OCI-LY7 (cell line): ENCODE results near the gene RUNX1. TPM values are rescaled to one million over a fixed set of nuclear protein-coding genes. Genes with fewer than 3 reads are reported as not detected.

Experiments used
- BruUV-seq: library from RNA; stranded (reverse); fragments of 400-500 nt; replicated peaks from 2 replicates; lab custom pipeline; 2021; lab: Mats Ljungman, UMichigan
- CTCF ChIA-PET: fragments of 300-600 bp; sonication (Branson Sonifier 250); formaldehyde crosslinking; loops from one replicate; lab custom pipeline; 2022; ENCODE audit warnings: antibody characterized with exemption; ENCODE audit not compliant: unreplicated experiment; lab: Charles Lee
- POLR2A ChIA-PET: fragments of 300-600 bp; sonication (Branson Sonifier 250); formaldehyde crosslinking; loops from one replicate; lab custom pipeline; 2022; ENCODE audit warnings: antibody characterized with exemption; lab: Charles Lee
- DNase-seq: peaks from one replicate; pipeline ENCODE4 v3.0.0-alpha.2; 2015; ENCODE audit warnings: low spot score
- H2AFZ ChIP-seq: fragments of 200-600 bp; sonication (generic), shearing (Covaris generic); 2 replicates; pipeline ENCODE4 v1.6.1; 2014; ENCODE audit warnings: mild to moderate bottlenecking, antibody characterized with exemption, low read length, moderate library complexity
- H3K27ac ChIP-seq: fragments of 200-600 bp; sonication (generic); 2 replicates; pipeline ENCODE4 v1.5.1; 2014; ENCODE audit warnings: mixed run types, low read depth, mild to moderate bottlenecking, moderate library complexity, low read length, inconsistent platforms; ENCODE audit not compliant: poor library complexity, severe bottlenecking
- H3K36me3 ChIP-seq: fragments of 200-600 bp; sonication (generic); 2 replicates; pipeline ENCODE4 v1.6.1; 2014; ENCODE audit warnings: mild to moderate bottlenecking, antibody characterized with exemption, low read length, moderate library complexity, mixed read lengths; ENCODE audit not compliant: insufficient read depth
- H3K4me1 ChIP-seq: fragments of 200-600 bp; sonication (generic); 2 replicates; pipeline ENCODE4 v1.5.1; 2014; ENCODE audit warnings: mild to moderate bottlenecking, low read length; ENCODE audit not compliant: insufficient read depth, poor library complexity, severe bottlenecking
- H3K4me2 ChIP-seq: fragments of 200-600 bp; sonication (generic); 2 replicates; pipeline ENCODE4 v1.6.1; 2014; ENCODE audit warnings: mild to moderate bottlenecking, low read length
- H3K4me3 ChIP-seq: fragments of 200-600 bp; sonication (generic); 2 replicates; pipeline ENCODE4 v1.5.1; 2014; ENCODE audit warnings: mild to moderate bottlenecking, low read depth, low read length; ENCODE audit not compliant: poor library complexity, severe bottlenecking
- H3K79me2 ChIP-seq: fragments of 200-600 bp; sonication (generic); 2 replicates; pipeline ENCODE4 v1.6.1; 2016; ENCODE audit warnings: low read depth, mild to moderate bottlenecking, low read length, moderate library complexity, mixed read lengths; ENCODE audit not compliant: insufficient read depth
- H3K9me2 ChIP-seq: fragments of 200-600 bp; sonication (generic); 2 replicates; pipeline ENCODE4 v1.6.1; 2016; ENCODE audit warnings: mild to moderate bottlenecking, low read length, mixed read lengths; ENCODE audit not compliant: insufficient read depth
- H3K9me3 ChIP-seq: fragments of 200-600 bp; sonication (generic); 2 replicates; pipeline ENCODE4 v1.6.1; 2014; ENCODE audit warnings: mild to moderate bottlenecking, mixed run types, low read length, mixed read lengths
- H4K20me1 ChIP-seq: fragments of 200-600 bp; sonication (generic); 2 replicates; pipeline ENCODE4 v1.6.1; 2014; ENCODE audit warnings: mild to moderate bottlenecking, antibody characterized with exemption, low read length, moderate library complexity, mixed read lengths; ENCODE audit not compliant: insufficient read depth
- EZH2phosphoT487 ChIP-seq: fragments of 200-600 bp; sonication (generic); IDR thresholded peaks from 2 replicates; pipeline ENCODE4 v1.6.1; 2018; ENCODE audit warnings: low read depth, borderline replicate concordance, mild to moderate bottlenecking, mixed run types, antibody characterized with exemption, low read length, moderate library complexity, mixed read lengths
- intact Hi-C: fragments of 100-400 bp; cut with micrococcal nuclease; formaldehyde crosslinking; loops from one replicate; pipeline ENCODE4 v1.10.0; 2022; ENCODE audit not compliant: unreplicated experiment
- total RNA-seq, 2 experiments: library from RNA; depleted of rRNA in 1 of 2; stranded (reverse); fragments of >200 nt in 1 of 2; shearing (Covaris generic) in 1 of 2; gene quantifications; 2 replicates each; pipeline ENCODE4 v1.2.3, GENCODE V29; 2014 to 2022
- TF ChIP-seq, protein P1 (sequence below): fragments of 200-600 bp; sonication (generic); conservative IDR thresholded peaks from 2 replicates; pipeline ENCODE4 v1.5.1; 2014; ENCODE audit warnings: mild to moderate bottlenecking, antibody characterized with exemption, low read length, moderate library complexity, mixed read lengths

Gene RUNX1
- total RNA-seq, 2 experiments from 2014 or later, result 30.5 to 40.8 TPM

DNA sequence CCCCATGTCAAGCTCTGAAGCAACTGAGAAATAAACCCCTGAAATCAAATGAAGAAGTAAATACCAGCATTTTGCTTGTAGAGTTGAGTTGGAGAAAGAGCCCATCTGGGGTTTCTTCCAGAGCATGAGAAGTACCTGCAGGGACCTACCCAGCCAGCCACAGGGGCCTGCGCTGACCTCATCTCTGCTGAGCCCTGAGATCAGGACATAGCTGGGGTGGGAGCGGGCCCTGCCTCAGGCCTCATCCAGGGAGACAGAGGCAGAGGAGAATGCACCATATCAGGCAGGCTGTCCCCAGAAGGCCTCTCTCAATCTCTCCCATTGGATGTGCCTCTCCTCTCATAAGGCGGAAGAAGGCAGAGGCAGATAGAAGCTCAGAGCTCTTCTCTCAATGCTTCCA lies 27.6 kb downstream of the RUNX1 start:
- TF ChIP-seq EZH2phosphoT487, result no peak
- TF ChIP-seq, protein P1, sequence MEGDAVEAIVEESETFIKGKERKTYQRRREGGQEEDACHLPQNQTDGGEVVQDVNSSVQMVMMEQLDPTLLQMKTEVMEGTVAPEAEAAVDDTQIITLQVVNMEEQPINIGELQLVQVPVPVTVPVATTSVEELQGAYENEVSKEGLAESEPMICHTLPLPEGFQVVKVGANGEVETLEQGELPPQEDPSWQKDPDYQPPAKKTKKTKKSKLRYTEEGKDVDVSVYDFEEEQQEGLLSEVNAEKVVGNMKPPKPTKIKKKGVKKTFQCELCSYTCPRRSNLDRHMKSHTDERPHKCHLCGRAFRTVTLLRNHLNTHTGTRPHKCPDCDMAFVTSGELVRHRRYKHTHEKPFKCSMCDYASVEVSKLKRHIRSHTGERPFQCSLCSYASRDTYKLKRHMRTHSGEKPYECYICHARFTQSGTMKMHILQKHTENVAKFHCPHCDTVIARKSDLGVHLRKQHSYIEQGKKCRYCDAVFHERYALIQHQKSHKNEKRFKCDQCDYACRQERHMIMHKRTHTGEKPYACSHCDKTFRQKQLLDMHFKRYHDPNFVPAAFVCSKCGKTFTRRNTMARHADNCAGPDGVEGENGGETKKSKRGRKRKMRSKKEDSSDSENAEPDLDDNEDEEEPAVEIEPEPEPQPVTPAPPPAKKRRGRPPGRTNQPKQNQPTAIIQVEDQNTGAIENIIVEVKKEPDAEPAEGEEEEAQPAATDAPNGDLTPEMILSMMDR, result no peak
- Histone ChIP-seq H3K9me3 (no peaks in the 10 kb centered on the region), H2AFZ (no peak overlapping the region), H3K79me2 (peaks cover 71% of the 10 kb centered on the region), H3K4me1 (peaks cover 64% of the 10 kb centered on the region), H3K27ac (no peak overlapping the region), H3K36me3 (peaks cover 46% of the 10 kb centered on the region), H4K20me1 (peaks cover 36% of the 10 kb centered on the region; the same call in 1 of the 2 replicates), H3K4me3 (no peak overlapping the region), H3K9me2 (no peaks in the 10 kb centered on the region), H3K4me2 (0 out of 2 replicates have a peak overlapping the region, but pooled peaks have one; percentile 47)
- intact Hi-C loops, result no loop called here
- ChIA-PET POLR2A (interaction anchor here (0.5 to 1.9 kb wide), 7 partner anchors 10 to 165 kb away, joined by 3 to 6 read pairs (median 3); no protein-coding TSS in a partner anchor), CTCF (interaction anchor here (1.1 to 1.4 kb wide), 2 partner anchors 11 to 22 kb away, joined by 3 to 4 read pairs; no protein-coding TSS in a partner anchor)
- no peak for DNase-seq
- no TSS peak for BruUV-seq

GRCh38 chr21:35020902-35021301 lies 28.2 kb downstream of the RUNX1 start:
- H2AFZ ChIP-seq, result no peak overlapping the region
- peak overlapping the region; percentile 47 for H3K4me2 ChIP-seq
- BruUV-seq, result no TSS peak
- CTCF ChIA-PET, result interaction anchor here (1.4 kb wide), 1 partner anchor 21 kb away, joined by 3 read pairs; no protein-coding TSS in a partner anchor
- peaks cover 32% of the 10 kb centered on the region for H4K20me1 ChIP-seq
- peaks cover 67% of the 10 kb centered on the region for H3K79me2 ChIP-seq
- no peak for TF ChIP-seq EZH2phosphoT487
- H3K4me3 ChIP-seq, result no peak overlapping the region
- intact Hi-C loops, result no loop called here
- H3K27ac ChIP-seq, result no peak overlapping the region
- peaks cover 46% of the 10 kb centered on the region for H3K36me3 ChIP-seq
- no peaks in the 10 kb centered on the region for H3K9me3 ChIP-seq
- peaks cover 60% of the 10 kb centered on the region for H3K4me1 ChIP-seq
- POLR2A ChIA-PET, result interaction anchor here (0.5 to 1.9 kb wide), 4 partner anchors 47 to 379 kb away, joined by 3 to 6 read pairs (median 4); no protein-coding TSS in a partner anchor
- H3K9me2 ChIP-seq, result no peaks in the 10 kb centered on the region
- DNase-seq, result no peak

DNA sequence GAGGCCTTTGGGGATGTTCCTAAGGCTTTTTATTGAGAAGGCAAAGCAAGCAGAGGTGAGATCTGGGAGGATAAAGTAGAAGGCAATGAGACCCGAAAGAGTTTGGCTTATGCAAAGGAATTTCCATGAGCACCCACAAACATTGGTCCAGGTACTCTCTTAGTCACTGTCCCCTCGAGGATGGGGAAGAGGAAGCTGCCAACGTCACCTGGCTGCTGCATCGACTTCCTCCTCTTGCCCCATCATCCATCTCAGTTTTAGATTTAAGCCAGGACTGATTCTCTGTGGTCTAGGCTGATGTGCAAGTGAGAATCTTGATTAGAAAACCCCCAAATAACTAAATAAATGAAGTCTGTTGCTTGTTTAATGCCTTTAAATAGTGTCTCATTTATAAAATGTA lies 28.7 kb downstream of the RUNX1 start:
- Histone ChIP-seq H2AFZ (no peak overlapping the region), H3K4me3 (no peak overlapping the region), H3K79me2 (peaks cover 62% of the 10 kb centered on the region), H3K4me1 (peaks cover 56% of the 10 kb centered on the region), H4K20me1 (peaks cover 28% of the 10 kb centered on the region), H3K36me3 (peaks cover 46% of the 10 kb centered on the region), H3K27ac (no peak overlapping the region), H3K9me3 (no peaks in the 10 kb centered on the region), H3K4me2 (peak overlapping the region; percentile 47), H3K9me2 (no peaks in the 10 kb centered on the region)
- peak; percentile 48 for DNase-seq
- intact Hi-C loops, result no loop called here
- ChIA-PET POLR2A (no interaction called here), CTCF (interaction anchor here (1.4 kb wide), 1 partner anchor 21 kb away, joined by 3 read pairs; no protein-coding TSS in a partner anchor)
- no peak for TF ChIP-seq EZH2phosphoT487
- TF ChIP-seq, protein P1, result no peak
- BruUV-seq, result no TSS peak
